Right lobe of liver (tissue), 6 donors: ENCODE measurements around the gene GPR15LG. TPM values are rescaled to one million over a fixed set of nuclear protein-coding genes. Genes with fewer than 3 reads are reported as not detected.
A peak's percentile ranks its signal among the peaks of the same experiment; 100 is the strongest.

Source experiments
- ATAC-seq, 4 donors: fragments of 200-7000 bp; cut with Tn5 transposase; one replicate each; pipeline ENCODE4 v1.9.1; 2020; ENCODE audit warnings: mild to moderate bottlenecking in 4 of 4, moderate library complexity in 4 of 4
- DNase-seq, 3 donors: peaks; one replicate each; pipeline ENCODE4 v3.0.0-alpha.2; 2020
- H3K27ac ChIP-seq, 3 donors: fragments of 200-600 bp; one replicate each; pipeline ENCODE4 v1.8.0; 2022
- H3K27me3 ChIP-seq, 2 donors: fragments of 200-600 bp; one replicate each; pipeline ENCODE4 v1.8.0; 2022
- H3K36me3 ChIP-seq, 4 donors: fragments of 200-600 bp; sonication (generic) in 1 of 4; one replicate each; pipeline versions ENCODE4 v1.5.1 to v1.8.0; 2017 to 2022; ENCODE audit warnings: control low read depth in 1 of 4
- H3K4me1 ChIP-seq, 4 donors: fragments of 200-600 bp; sonication (generic) in 1 of 4; one replicate each; pipeline versions ENCODE4 v1.5.1 to v1.8.0; 2017 to 2022; ENCODE audit warnings: control low read depth in 1 of 4
- H3K4me3 ChIP-seq, 3 donors: fragments of 200-600 bp; one replicate each; pipeline ENCODE4 v1.8.0; 2022
- H3K9me3 ChIP-seq, 4 donors: fragments of 200-600 bp; sonication (generic) in 1 of 4; one replicate each; pipeline versions ENCODE4 v1.5.1 to v1.8.0; 2017 to 2022; ENCODE audit warnings: control low read depth in 1 of 4
- CTCF ChIP-seq, 4 donors: fragments of 200-600 bp in 3 of 4; fragments of 450-650 bp in 1 of 4; IDR thresholded peaks; one replicate each; pipeline versions ENCODE4 v1.5.1 to v1.8.0; 2016 to 2022; ENCODE audit warnings: antibody characterized with exemption in 4 of 4, mild to moderate bottlenecking in 2 of 4
- POLR2A ChIP-seq: fragments of 450-650 bp; IDR thresholded peaks from one replicate; pipeline ENCODE4 v1.6.1; 2017; ENCODE audit warnings: antibody characterized with exemption, mild to moderate bottlenecking
- WGBS: methylation state at CpG from one replicate; pipeline ENCODE4 v1.1.6; 2018; ENCODE audit warnings: low coverage, low lambda C conversion rate; ENCODE audit not compliant: insufficient coverage; ENCODE audit errors: missing lambda C conversion rate; 5-methylcytosine and 5-hydroxymethylcytosine counted together
- intact Hi-C, 2 donors: fragments of 100-400 bp; cut with DNase I; formaldehyde crosslinking; loops; one replicate each; pipeline versions ENCODE4 v1.11.2 to v1.14.1; 2022
- total RNA-seq, 6 experiments: library from RNA; depleted of rRNA in 2 of 6; stranded (reverse); fragments of >200 nt in 2 of 6; fragmentation: NEBNext Ultra II Directional in 3 of 6; extraction: Animal tissue kit (Norgen Biotek cat#: 25700) in 3 of 6; gene quantifications; one replicate each; pipeline versions ENCODE4 v1.1.0 to v1.2.4, GENCODE V29; 2016 to 2023
- donor health status: DM: no; HTN: yes; CAD: no.
- donor health status: DM: no; HTN: no; CAD: no.
- donor health status: DM: no; HTN: no; CAD: no.
- donor health status: DM: no; HTN: yes; CAD: no.
- donor health status: DM: no; HTN: yes; CAD: no.

The GPR15LG gene
- total RNA-seq, 6 experiments from 2014 or later: not detected

GRCh38 chr10:84205853-84206525, 32.4 kb downstream of the GPR15LG start:
- ATAC-seq: no peak
- no peak overlapping the region for H3K4me3 ChIP-seq
- intact Hi-C loops: no loop called here
- H3K27ac ChIP-seq: no peak overlapping the region
- no peaks in the 10 kb centered on the region for H3K9me3 ChIP-seq
- H3K27me3 ChIP-seq: no peaks in the 10 kb centered on the region
- TF ChIP-seq POLR2A: no peak
- no peak for TF ChIP-seq CTCF (IDR thresholded peaks at IDR 0.05)
- DNase-seq: no peak
- 35% methylated on average over 3 of the region's 6 CpGs for WGBS
- no peaks in the 10 kb centered on the region for H3K36me3 ChIP-seq
- H3K4me1 ChIP-seq: no peaks in the 10 kb centered on the region

DNA sequence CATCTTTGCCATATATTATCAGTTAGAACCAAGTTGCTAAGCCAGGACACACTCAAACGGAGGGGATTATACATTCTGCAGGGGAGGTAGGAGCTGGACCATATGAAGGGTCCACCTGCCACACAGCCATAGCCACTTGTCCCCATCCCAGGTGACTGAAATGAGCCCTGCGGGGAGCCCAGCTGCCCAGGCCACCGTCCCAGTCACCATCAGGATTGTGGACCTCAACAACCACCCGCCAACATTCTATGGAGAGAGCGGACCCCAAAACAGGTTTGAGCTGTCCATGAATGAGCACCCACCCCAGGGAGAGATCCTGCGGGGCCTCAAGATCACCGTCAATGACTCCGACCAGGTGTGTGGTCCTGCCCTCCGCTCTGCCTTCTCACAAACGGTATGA, 34.4 kb downstream of the GPR15LG start:
- intact Hi-C loops: no loop called here
- ATAC-seq (no peak), DNase-seq (no peak)
- 60% methylated on average over 1 of the region's 10 CpGs for WGBS
- Histone ChIP-seq H3K4me3 (no peak overlapping the region), H3K36me3 (no peaks in the 10 kb centered on the region), H3K4me1 (no peaks in the 10 kb centered on the region), H3K9me3 (no peaks in the 10 kb centered on the region), H3K27me3 (no peaks in the 10 kb centered on the region), H3K27ac (no peak overlapping the region)
- no peak for TF ChIP-seq CTCF (IDR thresholded peaks at IDR 0.05)
- TF ChIP-seq POLR2A: no peak

- Histone ChIP-seq H3K27ac (no peak overlapping the region), H3K4me1 (no peaks in the 10 kb centered on the region), H3K27me3 (no peaks in the 10 kb centered on the region), H3K36me3 (no peaks in the 10 kb centered on the region), H3K4me3 (no peak overlapping the region), H3K9me3 (no peaks in the 10 kb centered on the region)
- intact Hi-C loops: no loop called here
- TF ChIP-seq CTCF (IDR thresholded peaks at IDR 0.05) (no peak), POLR2A (no peak)
- no peak for ATAC-seq
- 88% methylated on average over 1 of the region's 2 CpGs for WGBS
- DNase-seq: no peak
Observed at GRCh38 chr10:84211566-84211965, 38.0 kb downstream of the GPR15LG start.

- H3K4me3 ChIP-seq: no peak overlapping the region
- TF ChIP-seq CTCF (IDR thresholded peaks at IDR 0.05) (no peak), POLR2A (no peak)
- H3K4me1 ChIP-seq: no peaks in the 10 kb centered on the region
- DNase-seq (no peak), ATAC-seq (peak in 1 of 4 donors; percentile 13)
- intact Hi-C loops: no loop called here
- H3K9me3 ChIP-seq: no peaks in the 10 kb centered on the region
- no peaks in the 10 kb centered on the region for H3K36me3 ChIP-seq
- 60% methylated on average over 4 of the region's 5 CpGs for WGBS
- H3K27me3 ChIP-seq: no peaks in the 10 kb centered on the region
- H3K27ac ChIP-seq: no peak overlapping the region
Observed at GRCh38 chr10:84212014-84212413, 38.4 kb downstream of the GPR15LG start.

- H3K36me3 ChIP-seq: no peaks in the 10 kb centered on the region
- DNase-seq (no peak), ATAC-seq (no peak)
- no peak overlapping the region for H3K27ac ChIP-seq
- 88% methylated on average over 11 of the region's 11 CpGs for WGBS
- intact Hi-C loops: no loop called here
- H3K4me1 ChIP-seq: no peaks in the 10 kb centered on the region
- H3K9me3 ChIP-seq: no peaks in the 10 kb centered on the region
- no peak for TF ChIP-seq CTCF (IDR thresholded peaks at IDR 0.05)
- no peak for TF ChIP-seq POLR2A
- H3K27me3 ChIP-seq: no peaks in the 10 kb centered on the region
- H3K4me3 ChIP-seq: no peak overlapping the region
Observed at GRCh38 chr10:84213076-84213475, 39.5 kb downstream of the GPR15LG start.
